HG03460 (cell line): ENCODE results near the gene NRG4.
"Not testable (repeated sequence)": the region's sequence is repeated elsewhere in the genome, so short reads cannot be mapped to it uniquely, and the experiment has no call there.

ENCODE experiments used
- ATAC-seq: cut with Tn5 transposase; IDR thresholded peaks from one replicate; pipeline ENCODE4 v1.9.1; 2021; ENCODE audit not compliant: unreplicated experiment

NRG4 gene

DNA sequence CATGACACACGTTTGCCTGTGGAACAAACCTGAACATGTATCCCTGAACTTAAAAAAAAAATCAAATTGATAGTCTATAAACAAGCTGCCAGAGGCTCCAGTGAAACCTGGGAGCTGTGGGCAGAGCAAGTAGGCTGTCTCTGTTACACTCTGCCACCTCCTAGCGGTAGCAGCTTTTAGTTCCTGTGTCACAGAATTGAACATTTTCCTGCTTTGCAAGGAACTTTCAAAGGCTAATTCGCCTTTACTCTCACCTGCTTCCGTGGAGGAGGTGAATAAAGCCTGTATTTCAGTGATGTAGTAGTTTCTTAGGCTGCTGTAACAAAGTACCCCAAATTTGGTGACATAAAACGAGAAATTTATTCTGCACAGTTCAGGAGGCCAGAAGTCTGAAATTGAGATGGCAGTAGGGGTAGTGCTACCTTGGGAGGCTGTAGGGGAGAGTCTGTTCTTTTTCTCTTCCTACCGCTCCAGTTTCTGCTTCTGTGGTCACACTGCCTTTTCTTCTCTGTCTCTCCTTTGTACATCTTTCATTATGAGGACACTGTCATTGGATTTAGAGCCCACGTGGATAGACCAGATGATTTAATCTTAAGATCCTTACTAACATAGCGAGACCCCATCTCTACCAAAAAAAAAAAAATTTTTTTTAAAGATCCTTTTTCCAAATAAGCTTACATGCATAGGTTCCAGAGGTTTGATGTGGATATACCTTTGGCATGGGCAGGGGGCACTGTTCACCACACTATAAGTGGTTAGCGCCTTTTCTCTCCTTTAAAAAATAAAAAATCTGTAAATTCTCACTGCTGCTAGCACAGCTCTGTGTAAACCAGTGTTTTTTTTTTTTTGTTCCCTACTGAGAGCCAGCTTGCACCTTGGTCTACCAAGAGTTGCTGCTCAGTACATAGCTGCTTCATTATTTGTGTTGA, 83.3 kb downstream of the NRG4 start:
- no peak for ATAC-seq

DNA sequence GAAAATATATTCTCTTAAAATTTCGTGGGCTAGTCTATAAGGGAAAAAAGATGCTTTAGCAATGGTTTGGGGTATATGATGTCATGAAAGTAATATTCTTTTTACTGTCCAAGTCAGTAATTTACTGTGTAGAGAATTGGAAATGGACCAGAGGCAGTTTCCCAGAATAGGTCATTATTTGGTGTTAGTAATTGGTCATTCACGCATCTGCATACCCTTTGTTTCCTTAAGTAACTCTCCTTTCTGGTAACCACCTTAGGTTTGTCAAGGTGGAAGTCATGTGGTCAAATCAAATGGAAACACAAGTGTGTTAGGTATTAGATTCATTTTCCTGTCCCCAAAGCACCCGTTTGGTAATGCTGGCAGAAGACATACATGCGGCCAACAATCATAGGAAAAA, 84.6 kb downstream of the NRG4 start:
- no peak for ATAC-seq

DNA sequence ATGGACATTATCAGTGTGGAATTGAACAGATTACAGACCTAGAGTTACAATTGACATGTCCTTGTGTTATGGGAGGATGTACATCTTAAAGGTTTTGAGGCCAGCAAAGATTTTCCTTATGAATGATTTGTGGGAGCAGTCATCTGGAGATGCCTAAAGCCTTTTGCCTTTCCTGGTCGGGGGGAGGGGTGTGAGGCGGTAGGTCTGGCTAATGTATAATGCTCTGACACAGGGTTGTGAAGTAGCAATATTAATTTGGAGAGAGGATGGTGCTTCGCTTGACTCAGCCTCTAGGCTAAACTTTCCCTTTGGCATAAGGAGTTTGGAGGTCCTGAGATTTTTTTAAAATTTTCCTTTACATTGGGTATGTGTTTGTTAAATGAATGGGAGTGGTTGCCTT, 85.3 kb downstream of the NRG4 start:
- ATAC-seq: no peak

DNA sequence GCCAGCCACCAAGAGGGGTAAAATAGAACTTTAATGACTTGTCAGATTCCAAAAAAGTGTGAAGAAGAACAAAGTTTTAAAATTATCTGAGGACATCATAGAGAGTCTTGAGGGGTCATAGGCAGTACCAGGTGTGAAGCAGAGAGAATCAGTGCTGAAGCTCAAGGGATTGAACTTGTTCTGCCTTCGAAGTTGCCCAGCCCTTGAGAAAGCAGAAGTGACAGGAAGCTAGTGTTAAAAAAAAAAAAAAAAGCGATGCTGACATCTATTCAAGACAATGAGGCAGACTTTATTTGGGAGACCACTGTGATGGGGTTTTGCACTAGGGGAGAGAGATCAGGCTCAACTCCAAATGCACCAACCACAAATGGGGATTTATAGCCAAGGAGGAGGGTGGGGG, 86.8 kb downstream of the NRG4 start:
- no peak for ATAC-seq

DNA sequence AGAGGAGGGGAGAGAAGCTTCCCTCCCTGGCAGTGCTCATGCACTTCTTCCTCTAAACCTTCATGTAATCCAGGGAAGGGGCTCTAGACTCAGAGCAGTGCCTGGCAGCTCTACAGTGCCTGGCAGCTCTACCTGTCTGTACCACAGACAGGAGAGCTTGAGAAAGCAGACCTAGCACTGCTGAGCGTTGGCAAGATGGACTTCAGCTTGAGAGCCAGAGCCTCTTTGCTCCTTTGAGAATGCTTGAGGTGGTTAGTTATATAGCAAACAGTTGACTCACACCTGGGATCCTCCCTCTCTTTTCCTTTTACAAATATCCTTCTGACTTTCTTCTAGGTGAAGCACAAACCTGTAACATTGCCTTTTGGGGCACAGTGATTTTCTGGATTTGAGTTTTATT, 87.6 kb downstream of the NRG4 start:
- no peak for ATAC-seq

DNA sequence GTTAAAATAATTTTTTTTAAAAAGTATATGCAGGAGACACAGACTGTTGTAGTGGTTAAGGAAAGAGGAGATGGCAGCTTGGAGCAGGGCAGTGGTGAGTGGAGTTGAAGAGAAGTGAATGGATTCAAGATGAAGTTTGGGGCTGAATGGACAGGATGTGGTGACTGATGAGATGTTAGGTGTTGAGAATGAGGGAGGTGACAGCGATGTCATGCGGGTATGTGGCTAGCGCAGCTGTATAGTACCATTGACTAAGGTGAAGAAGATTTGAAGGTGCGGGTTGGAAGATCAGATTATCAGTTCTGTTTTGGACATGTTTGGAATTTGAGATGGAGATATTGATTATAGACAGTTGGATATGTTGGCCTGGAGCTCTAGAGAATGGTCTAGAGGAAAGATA, 88.5 kb downstream of the NRG4 start:
- ATAC-seq: no peak

DNA sequence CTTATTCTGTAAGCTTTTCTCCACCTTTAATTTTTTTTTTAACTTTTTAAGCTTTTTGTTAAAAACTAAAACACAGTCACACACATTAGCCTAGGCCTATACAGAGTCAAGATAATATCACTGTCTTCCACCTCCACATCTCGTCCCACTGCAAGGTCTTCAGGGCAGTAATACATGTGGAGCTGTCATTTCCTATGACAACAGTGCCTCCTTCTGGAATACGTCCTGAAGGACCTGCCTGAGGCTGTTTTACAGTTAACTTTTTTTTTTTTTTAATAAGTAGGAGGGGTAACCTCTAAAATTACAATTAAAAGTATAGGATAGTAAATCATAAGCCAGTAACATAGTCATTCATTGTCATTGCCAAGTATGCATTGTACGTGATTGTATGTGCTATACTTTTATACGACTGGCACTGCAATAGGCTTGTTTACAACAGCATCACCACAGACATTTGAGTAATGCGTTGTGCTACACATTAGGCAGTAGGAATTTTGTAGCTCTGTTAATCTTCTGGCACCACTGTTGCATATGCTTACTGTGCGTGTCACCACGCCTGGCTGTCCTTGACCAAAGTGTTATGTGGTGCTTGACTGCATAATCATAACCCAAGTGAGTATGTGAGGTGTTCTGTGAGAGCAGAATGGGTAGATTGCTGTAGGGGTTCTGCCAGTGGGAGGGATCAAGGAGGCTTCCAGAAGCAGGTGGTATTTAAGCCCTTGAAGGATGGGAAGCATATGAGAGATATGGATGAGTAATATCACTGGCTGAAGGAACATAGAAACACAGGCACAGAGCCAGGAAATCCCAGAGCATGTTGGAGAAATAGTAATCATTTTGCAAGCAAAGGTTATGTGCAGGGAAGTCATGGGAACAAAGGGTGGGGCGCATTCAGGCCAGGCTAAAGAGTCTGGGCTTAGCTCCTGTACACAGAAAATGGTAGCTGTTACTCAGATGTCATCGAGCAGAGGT, 90.2 kb downstream of the NRG4 start:
- no peak for ATAC-seq

DNA sequence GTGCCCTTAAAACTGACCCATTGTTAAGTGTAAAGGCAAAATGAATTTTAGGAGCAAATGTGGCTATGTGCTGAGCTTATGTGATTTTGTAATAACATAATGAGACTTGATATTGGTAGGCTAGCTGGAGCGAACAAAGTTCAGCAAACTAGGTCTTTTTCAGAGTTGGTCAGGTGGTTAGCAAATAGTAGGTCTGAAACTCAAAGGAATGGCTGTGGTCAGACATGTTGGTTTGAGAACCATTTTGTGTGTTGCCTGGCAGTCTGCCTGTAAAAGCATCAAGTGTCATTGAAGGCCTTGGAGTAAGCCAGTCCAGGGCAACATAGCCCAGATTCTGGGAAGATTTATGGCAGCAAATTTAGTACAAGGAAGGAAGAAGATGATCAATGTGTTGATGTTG, 92.1 kb downstream of the NRG4 start:
- no peak for ATAC-seq

DNA sequence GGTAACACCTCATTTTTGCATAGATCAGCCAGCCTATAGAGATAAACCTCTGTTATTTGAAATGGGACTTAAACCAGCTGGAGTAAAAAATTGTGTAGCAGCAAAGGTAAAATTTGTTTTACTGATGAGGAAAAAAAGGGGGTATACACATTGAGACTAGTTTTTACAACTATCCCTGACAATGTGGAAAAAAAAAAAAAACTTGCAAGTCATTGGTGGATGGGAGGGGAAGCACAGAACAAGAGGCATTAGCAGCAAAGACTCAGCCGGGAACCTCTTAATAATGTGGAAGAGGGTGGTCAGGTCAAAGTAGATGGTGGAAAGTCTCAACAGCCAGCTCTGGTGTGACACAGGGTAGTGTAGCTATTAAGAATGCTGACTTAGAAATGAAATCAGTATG, 94.1 kb downstream of the NRG4 start:
- no peak for ATAC-seq

DNA sequence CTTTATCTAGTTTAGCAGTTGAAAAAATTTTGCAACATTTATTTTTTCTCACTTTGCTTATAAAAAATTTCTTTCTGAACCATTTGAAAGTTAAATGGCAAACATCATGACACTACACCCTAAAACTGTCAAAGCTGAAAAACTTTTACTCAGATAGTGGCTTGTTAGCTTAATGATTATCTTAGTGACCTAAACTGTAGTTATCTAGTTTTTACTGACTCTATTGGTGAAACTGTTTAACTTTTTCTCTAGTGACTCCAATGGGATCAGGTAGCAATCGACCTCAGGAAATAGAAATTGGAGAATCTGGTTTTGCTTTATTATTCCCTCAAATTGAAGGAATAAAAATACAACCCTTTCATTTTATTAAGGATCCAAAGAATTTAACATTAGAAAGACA, 95.2 kb downstream of the NRG4 start:
- no peak for ATAC-seq

DNA sequence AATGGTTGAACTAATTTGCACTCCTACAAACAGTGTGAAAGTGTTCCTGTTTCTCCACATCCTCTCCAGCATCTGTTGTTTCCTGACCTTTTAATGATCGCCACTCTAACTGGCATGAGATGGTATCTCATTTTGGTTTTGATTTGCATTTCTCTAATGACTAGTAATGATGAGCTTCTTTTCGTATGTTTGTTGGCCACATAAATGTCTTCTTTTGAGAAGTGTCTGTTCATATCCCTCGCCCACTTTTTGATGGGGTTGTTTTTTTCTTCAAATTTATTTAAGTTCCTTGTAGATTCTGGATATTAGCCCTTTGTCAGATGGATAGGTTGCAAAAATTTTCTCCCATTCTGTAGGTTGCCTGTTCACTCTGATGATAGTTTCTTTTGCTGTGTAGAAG, 101.9 kb downstream of the NRG4 start:
- not testable (repeated sequence) for ATAC-seq

DNA sequence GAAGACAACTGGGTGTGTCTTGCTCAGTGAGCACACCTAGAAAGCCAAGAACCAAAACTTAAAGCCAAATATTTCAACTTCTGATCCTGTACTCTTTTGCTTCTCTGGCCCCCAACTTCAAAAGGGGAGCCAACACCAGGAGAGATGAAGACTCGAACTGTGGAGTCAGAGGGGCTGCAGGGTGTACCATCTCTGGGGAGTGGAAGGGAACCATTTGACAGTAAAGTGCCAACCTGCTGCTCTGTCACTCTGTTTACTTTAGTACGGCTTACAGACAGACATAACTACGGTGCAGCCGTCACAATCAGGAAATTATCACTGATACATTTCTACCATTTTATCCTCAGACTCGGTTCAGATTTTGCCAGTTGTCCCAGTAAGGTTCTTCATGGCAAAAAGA, 107.0 kb downstream of the NRG4 start:
- no peak for ATAC-seq

DNA sequence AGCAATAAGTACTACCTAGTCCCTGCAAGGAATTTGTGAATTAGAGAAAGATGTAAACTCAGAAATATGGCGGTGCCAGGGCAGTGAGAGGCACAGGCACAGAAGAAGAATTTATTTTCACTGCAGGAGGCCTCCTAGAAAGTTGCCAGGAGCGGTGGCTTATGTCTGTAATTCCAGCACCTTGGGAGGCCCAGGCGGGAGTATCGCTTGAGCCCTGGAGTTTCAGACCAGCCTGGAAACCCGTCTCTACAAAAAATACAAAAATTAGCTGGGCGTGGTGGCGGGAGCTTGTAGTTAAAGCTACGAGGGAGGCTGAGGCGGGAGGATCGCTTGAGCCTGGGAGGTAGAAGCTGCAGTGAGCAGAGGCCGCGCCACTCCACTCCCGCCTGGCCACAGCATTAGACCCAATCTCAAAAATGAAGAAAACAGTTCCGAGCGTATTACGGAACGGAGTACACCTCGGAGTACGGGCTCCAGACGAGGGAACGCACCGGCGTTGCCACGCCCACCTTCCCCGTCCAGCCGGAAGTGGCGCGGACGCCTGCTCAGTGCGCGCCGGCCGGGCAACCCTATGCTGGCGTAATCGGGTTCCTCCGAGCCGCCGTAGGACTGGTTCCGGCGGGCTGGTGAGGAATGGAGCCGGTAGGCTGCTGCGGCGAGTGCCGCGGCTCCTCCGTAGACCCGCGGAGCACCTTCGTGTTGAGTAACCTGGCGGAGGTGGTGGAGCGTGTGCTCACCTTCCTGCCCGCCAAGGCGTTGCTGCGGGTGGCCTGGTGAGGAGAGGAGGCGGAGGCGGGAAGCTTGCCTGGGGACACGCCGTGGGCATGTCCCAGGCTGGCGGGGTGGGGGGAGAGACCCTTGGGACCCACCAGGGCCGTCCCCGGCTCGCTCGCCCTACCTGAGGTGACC, 108.6 kb downstream of the NRG4 start, which contains the start of gene FBXO22:
Gene FBXO22, plus strand, starts transcription at position 548 of the 909 bp plus-strand sequence. Its CDS starts 86 bp downstream, at position 634.
- ATAC-seq: peak; percentile 92

DNA sequence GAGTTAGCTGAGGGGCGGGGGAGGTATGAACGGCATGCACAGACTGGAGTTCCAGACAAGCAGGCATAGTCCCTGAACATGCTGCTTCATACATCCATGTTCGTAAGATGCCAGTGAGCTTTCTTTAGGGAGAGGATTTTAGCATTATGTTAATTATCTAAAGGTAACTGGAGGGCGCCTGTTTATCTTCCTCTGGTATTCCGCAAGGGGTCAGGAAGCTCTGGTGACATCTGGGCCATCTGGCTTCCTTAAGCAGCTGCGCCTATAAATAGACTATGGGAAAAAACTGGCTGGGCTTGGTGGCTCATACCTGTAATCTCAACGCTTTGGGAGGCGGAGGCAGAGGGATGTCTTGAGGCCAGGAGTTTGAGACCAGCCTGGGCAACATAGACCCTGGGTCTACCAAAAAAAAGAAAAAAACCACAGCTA, 110.1 kb downstream of the NRG4 start:
- ATAC-seq: no peak

DNA sequence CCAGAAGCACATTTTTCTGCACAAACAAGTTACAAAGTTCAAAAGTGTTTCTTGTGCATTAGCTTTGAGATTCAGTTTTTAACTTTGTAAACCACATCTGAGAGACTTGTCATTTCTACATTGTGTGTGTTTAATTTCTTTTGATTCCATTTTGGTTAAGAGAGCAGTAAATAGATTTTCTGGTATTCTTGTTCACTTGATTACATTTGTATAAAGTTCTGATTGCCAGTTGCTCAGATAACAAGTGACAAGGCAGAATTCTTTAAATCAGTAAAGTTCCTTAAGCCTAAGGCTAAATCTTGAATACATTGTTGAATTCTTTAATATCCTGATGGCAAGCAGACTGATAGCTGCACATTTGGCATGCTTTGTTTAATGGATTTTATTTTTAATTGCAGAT, 111.6 kb downstream of the NRG4 start:
- no peak for ATAC-seq

DNA sequence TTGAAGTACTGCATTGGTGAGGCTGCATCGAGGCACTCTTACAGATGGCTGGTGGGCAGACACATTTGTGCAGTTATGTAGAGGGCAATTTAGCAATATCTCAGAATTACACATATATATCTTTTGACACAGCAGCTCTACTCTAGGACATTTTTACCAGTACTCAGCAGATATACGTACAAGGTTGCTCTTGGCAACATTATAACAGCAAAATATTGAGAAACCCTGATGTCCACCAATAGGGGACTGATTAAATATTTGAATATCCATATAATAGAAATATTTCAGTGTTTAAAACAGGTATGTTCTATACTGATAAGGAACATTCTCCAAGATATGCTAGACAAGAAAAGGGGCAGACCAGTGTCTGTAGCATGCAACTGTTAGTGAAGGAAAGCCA, 116.5 kb downstream of the NRG4 start:
- ATAC-seq: no peak

DNA sequence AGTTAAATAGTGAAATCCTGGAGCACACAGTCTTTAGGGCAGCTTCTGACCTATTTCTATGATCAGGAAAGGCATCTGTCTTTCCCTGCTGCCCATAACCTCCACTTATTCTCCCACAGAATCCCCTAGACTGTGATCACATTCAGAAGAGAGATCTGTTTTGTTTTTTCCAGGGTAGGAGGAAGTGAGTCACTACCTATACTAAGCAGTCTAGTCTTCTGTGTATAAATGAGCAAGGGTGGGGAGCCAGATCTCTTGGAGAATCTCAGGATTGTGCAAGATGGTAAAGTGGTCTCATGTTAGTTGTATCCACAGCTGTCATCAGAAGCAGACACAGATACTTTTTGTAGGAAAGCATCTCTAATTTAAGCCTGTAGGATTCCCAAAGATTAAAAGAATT, 120.3 kb downstream of the NRG4 start:
- no peak for ATAC-seq
